Fibroblast of lung (primary cell): ENCODE measurements around the gene ENPP6.

Source experiments
- EZH2 ChIP-seq: IDR thresholded peaks from 2 replicates; pipeline ENCODE4 v1.5.1; 2012; ENCODE audit warnings: low read length, control low read depth, mild to moderate bottlenecking; ENCODE audit errors: missing control alignments
- TF ChIP-seq, protein P1 (sequence below), 2 donors: IDR thresholded peaks in 1 of 2; conservative IDR thresholded peaks in 1 of 2; 1 replicate in 1 of 2; 2 replicates in 1 of 2; pipeline ENCODE4 v1.5.1; 2011 to 2012; ENCODE audit warnings: low read length in 2 of 2, control low read depth in 1 of 2, inconsistent platforms in 1 of 2, low read depth in 1 of 2, mild to moderate bottlenecking in 1 of 2

- TF ChIP-seq, protein P1, sequence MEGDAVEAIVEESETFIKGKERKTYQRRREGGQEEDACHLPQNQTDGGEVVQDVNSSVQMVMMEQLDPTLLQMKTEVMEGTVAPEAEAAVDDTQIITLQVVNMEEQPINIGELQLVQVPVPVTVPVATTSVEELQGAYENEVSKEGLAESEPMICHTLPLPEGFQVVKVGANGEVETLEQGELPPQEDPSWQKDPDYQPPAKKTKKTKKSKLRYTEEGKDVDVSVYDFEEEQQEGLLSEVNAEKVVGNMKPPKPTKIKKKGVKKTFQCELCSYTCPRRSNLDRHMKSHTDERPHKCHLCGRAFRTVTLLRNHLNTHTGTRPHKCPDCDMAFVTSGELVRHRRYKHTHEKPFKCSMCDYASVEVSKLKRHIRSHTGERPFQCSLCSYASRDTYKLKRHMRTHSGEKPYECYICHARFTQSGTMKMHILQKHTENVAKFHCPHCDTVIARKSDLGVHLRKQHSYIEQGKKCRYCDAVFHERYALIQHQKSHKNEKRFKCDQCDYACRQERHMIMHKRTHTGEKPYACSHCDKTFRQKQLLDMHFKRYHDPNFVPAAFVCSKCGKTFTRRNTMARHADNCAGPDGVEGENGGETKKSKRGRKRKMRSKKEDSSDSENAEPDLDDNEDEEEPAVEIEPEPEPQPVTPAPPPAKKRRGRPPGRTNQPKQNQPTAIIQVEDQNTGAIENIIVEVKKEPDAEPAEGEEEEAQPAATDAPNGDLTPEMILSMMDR (conservative IDR thresholded peaks at IDR 0.05 in 1 of 2, IDR thresholded peaks at IDR 0.05 in 1 of 2; ENCODE audit: low read depth in 1 of 2, low read length in 2 of 2) = no peak
- TF ChIP-seq EZH2 = no peak
Observed at GRCh38 chr4:184205243-184205642, 12.4 kb downstream of the ENPP6 start.
